HepG2 (cell line): Measurements from ENCODE around the gene PLAGL2. TPM values are rescaled to one million over a fixed set of nuclear protein-coding genes. Genes with fewer than 3 reads are reported as not detected.
A peak's percentile ranks its signal among the peaks of the same experiment; 100 is the strongest.
"Not testable (repeated sequence)": the region's sequence is repeated elsewhere in the genome, so short reads cannot be mapped to it uniquely, and the experiment has no call there.

Experiments used
- ATAC-seq: fragments of 200-7000 bp; cut with Tn5 transposase; 3 replicates; pipeline ENCODE4 v1.9.1; 2020; ENCODE audit warnings: mild to moderate bottlenecking, moderate library complexity
- BruUV-seq: library from RNA; stranded (reverse); fragments of 400-500 nt; replicated peaks from 2 replicates; lab custom pipeline; 2021; lab: Mats Ljungman, UMichigan
- CTCF ChIA-PET: fragments of 300-600 bp; formaldehyde crosslinking; extraction: SDS; loops from one replicate; lab custom pipeline; 2021; ENCODE audit warnings: low total read pairs, inconsistent platforms, low intra/inter-chr PET ratio; lab: Yijun Ruan, JAX
- POLR2A ChIA-PET: fragments of 350-600 bp; sonication (Branson Sonifier 250); formaldehyde crosslinking; loops from one replicate; lab custom pipeline; 2020; ENCODE audit warnings: antibody characterized with exemption, inconsistent platforms; lab: Yijun Ruan, JAX
- DNase-seq: peaks from one replicate; pipeline ENCODE4 v3.0.0-alpha.2; 2015; ENCODE audit warnings: low spot score
- FAIRE-seq: peaks from 3 replicates; lab custom pipeline; 2011; peaks lifted over from hg19 to GRCh38; lab: Jason Lieb, UNC
- H2AFZ ChIP-seq: one replicate; pipeline ENCODE4 v1.6.1; 2011; ENCODE audit warnings: low read length, inconsistent platforms
- H3K27ac ChIP-seq: fragments of 300-600 bp; 3 replicates; pipeline ENCODE4 v1.8.0; 2011; ENCODE audit warnings: mixed run types, mild to moderate bottlenecking, mixed read lengths, low read length, inconsistent platforms; ENCODE audit not compliant: insufficient read depth; ENCODE audit errors: extremely low read length
- H3K27me3 ChIP-seq, 2 experiments: fragments of 200-600 bp in 1 of 2; 2 replicates in 1 of 2; 3 replicates in 1 of 2; pipeline versions ENCODE4 v1.6.0 to v1.8.0; 2011; ENCODE audit warnings: low read length in 2 of 2, mild to moderate bottlenecking in 2 of 2, moderate library complexity in 2 of 2, inconsistent platforms in 1 of 2; ENCODE audit not compliant: insufficient read depth in 2 of 2, control insufficient read depth in 1 of 2
- H3K36me3 ChIP-seq, 2 experiments: fragments of 200-600 bp in 1 of 2; replicated peaks in 1 of 2; 2 replicates in 1 of 2; 3 replicates in 1 of 2; pipeline versions ENCODE4 v1.5.1 to v1.8.0; 2011; ENCODE audit warnings: low read length in 2 of 2, inconsistent platforms in 1 of 2; ENCODE audit not compliant: insufficient read depth in 2 of 2, control insufficient read depth in 1 of 2
- H3K4me1 ChIP-seq: 2 replicates; pipeline ENCODE4 v1.5.1; 2012; ENCODE audit warnings: low read length, inconsistent platforms; ENCODE audit not compliant: insufficient read depth
- H3K4me2 ChIP-seq: 2 replicates; pipeline ENCODE4 v1.6.0; 2011; ENCODE audit warnings: low read depth, low read length, inconsistent platforms
- H3K4me3 ChIP-seq, 3 experiments: fragments of 200-600 bp in 1 of 3; sonication (generic), shearing (Covaris generic) in 1 of 3; replicated peaks in 1 of 3; 2 replicates each; pipeline ENCODE4 v1.5.1; 2011 to 2016; ENCODE audit warnings: low read length in 3 of 3, inconsistent platforms in 2 of 3, low read depth in 2 of 3, mild to moderate bottlenecking in 2 of 3, control low read depth in 1 of 3, mixed read lengths in 1 of 3; ENCODE audit not compliant: insufficient read depth in 1 of 3
- H3K79me2 ChIP-seq: one replicate; pipeline ENCODE4 v1.6.1; 2011; ENCODE audit warnings: low read length, inconsistent platforms; ENCODE audit not compliant: insufficient read depth
- H3K9ac ChIP-seq: 2 replicates; pipeline ENCODE4 v1.6.0; 2011; ENCODE audit warnings: mild to moderate bottlenecking, low read depth, low read length, inconsistent platforms; ENCODE audit not compliant: insufficient read depth
- H3K9me3 ChIP-seq: 2 replicates; pipeline ENCODE4 v1.5.1; 2012; ENCODE audit warnings: mild to moderate bottlenecking, low read length
- H4K20me1 ChIP-seq: 2 replicates; pipeline ENCODE4 v1.6.0; 2011; ENCODE audit warnings: inconsistent platforms, mild to moderate bottlenecking, low read length, moderate library complexity; ENCODE audit not compliant: insufficient read depth
- ARNTL ChIP-seq: sonication (generic); formaldehyde crosslinking; IDR thresholded peaks from 2 replicates; pipeline ENCODE4 v1.4.0; 2020; ENCODE audit warnings: mild to moderate bottlenecking, missing genetic modification reagents
- GATAD2A ChIP-seq: IDR thresholded peaks from 2 replicates; pipeline ENCODE4 v1.6.1; 2016
- KDM1A ChIP-seq: IDR thresholded peaks from 2 replicates; pipeline ENCODE4 v1.6.1; 2016; ENCODE audit warnings: missing compliant biosample characterization
- MXI1 ChIP-seq: IDR thresholded peaks from 3 replicates; pipeline ENCODE4 v1.6.1; 2012; ENCODE audit warnings: low read depth, low read length, inconsistent platforms, borderline replicate concordance
- NCOR1 ChIP-seq: fragments of 200-600 bp; sonication (generic); IDR thresholded peaks from 2 replicates; pipeline ENCODE4 v1.7.0; 2017; ENCODE audit warnings: antibody characterized with exemption, low read length, borderline replicate concordance
- NR2F6 ChIP-seq, 2 experiments: IDR thresholded peaks; 2 replicates each; pipeline ENCODE4 v1.6.1; 2016; ENCODE audit warnings: antibody characterized with exemption in 1 of 2, mild to moderate bottlenecking in 1 of 2
- PAF1 ChIP-seq: IDR thresholded peaks from 2 replicates; pipeline ENCODE4 v1.6.1; 2016; ENCODE audit warnings: missing genetic modification reagents, missing compliant biosample characterization
- RARA ChIP-seq: IDR thresholded peaks from 2 replicates; pipeline ENCODE4 v1.6.1; 2016; ENCODE audit warnings: missing genetic modification reagents, missing compliant biosample characterization
- TEAD3 ChIP-seq: optimal IDR thresholded peaks from 2 replicates; pipeline ENCODE3; 2016; ENCODE audit warnings: borderline replicate concordance
- ZEB1 ChIP-seq: IDR thresholded peaks from 2 replicates; pipeline ENCODE4 v1.6.1; 2012; ENCODE audit warnings: mild to moderate bottlenecking, low read depth, inconsistent platforms; ENCODE audit not compliant: insufficient replicate concordance
- ZNF205 ChIP-seq: IDR thresholded peaks from 2 replicates; pipeline ENCODE4 v1.6.1; 2018; ENCODE audit warnings: missing biosample characterization, missing genetic modification reagents
- ZNF264 ChIP-seq: sonication (generic); formaldehyde crosslinking; IDR thresholded peaks from 2 replicates; pipeline ENCODE4 v1.4.0; 2020; ENCODE audit warnings: missing genetic modification reagents
- ZNF770 ChIP-seq: sonication (generic); formaldehyde crosslinking; IDR thresholded peaks from 2 replicates; pipeline ENCODE4 v1.5.0; 2020; ENCODE audit warnings: mild to moderate bottlenecking, missing genetic modification reagents
- WGBS: methylation state at CpG from one replicate; pipeline ENCODE4 v1.1.6; 2017; ENCODE audit warnings: low lambda C conversion rate; 5-methylcytosine and 5-hydroxymethylcytosine counted together
- in situ Hi-C: cut with HindIII; loops from 2 replicates; pipeline ENCODE4 v1.10.0; 2017; ENCODE audit warnings: low pct_unique_long_range_greater_than_20kb; ENCODE audit not compliant: extremely low pct_ligation_motif_present
- intact Hi-C: fragments of 100-400 bp; cut with micrococcal nuclease; formaldehyde crosslinking; loops from one replicate; pipeline ENCODE4 v1.10.0; 2022; ENCODE audit not compliant: unreplicated experiment
- polyA plus RNA-seq, 8 experiments: library from polyadenylated mRNA; depleted of rRNA in 3 of 8; stranded (reverse) in 7 of 8; unstranded in 1 of 8; fragments of >200 nt; fragmentation: Illumina TruSeq in 4 of 8; extraction: Trizol in 4 of 8; gene quantifications; 2 replicates each; pipeline versions ENCODE4 v1.2.1 to v1.2.3, GENCODE V29; 2011 to 2016; ENCODE audit warnings: low read depth in 4 of 8, missing spikeins in 1 of 8, mixed read lengths in 1 of 8; ENCODE audit not compliant: insufficient read depth in 1 of 8
- total RNA-seq, 5 experiments: library from RNA; depleted of rRNA; stranded (reverse); fragments of >200 nt; fragmentation: Illumina TruSeq; extraction: Trizol; gene quantifications; 2 replicates each; pipeline ENCODE4 v1.2.3, GENCODE V29; 2016; ENCODE audit warnings: low read depth in 1 of 5
- TF ChIP-seq, protein P1 (sequence below): IDR thresholded peaks from 2 replicates; pipeline ENCODE4 v1.4.0; 2020; ENCODE audit warnings: mild to moderate bottlenecking, missing genetic modification reagents

Gene PLAGL2
- total and polyA plus RNA-seq, 2 of the 13 experiments (the other 11 are each of a cell fraction or from before 2014, with no cell fraction given) = 15.2 to 15.3 TPM

GRCh38 chr20:32248043-32248442, 40.5 kb upstream of the PLAGL2 start (continued):
- no peak for TF ChIP-seq ZEB1
- peak; percentile 36; the same call in 1 of the 2 replicates for TF ChIP-seq NR2F6 (IDR thresholded peaks at IDR 0.05)
- peak; percentile 41; the same call in 1 of the 2 replicates for TF ChIP-seq NR2F6 (CRISPR knock-in tag; IDR thresholded peaks at IDR 0.05)
- no peak for TF ChIP-seq ZNF205 (CRISPR knock-in tag)
- no peak for TF ChIP-seq ZNF264 (CRISPR knock-in tag)
- no peak for TF ChIP-seq MXI1
- no peak for TF ChIP-seq PAF1
- no peak for TF ChIP-seq NCOR1
- no peak for TF ChIP-seq ARNTL (CRISPR knock-in tag)

GRCh38 chr20:32246208-32246607, 38.7 kb upstream of the PLAGL2 start:
- CTCF ChIA-PET, BruUV-seq: not testable (repeated sequence)
- 0 out of 2 replicates have a peak, but pooled peaks have one; percentile 24 for TF ChIP-seq RARA
- TF ChIP-seq TEAD3 (CRISPR knock-in tag) = peak; percentile 79
- peak; percentile 97 for TF ChIP-seq ZNF770 (CRISPR knock-in tag)
- TF ChIP-seq, protein P1, sequence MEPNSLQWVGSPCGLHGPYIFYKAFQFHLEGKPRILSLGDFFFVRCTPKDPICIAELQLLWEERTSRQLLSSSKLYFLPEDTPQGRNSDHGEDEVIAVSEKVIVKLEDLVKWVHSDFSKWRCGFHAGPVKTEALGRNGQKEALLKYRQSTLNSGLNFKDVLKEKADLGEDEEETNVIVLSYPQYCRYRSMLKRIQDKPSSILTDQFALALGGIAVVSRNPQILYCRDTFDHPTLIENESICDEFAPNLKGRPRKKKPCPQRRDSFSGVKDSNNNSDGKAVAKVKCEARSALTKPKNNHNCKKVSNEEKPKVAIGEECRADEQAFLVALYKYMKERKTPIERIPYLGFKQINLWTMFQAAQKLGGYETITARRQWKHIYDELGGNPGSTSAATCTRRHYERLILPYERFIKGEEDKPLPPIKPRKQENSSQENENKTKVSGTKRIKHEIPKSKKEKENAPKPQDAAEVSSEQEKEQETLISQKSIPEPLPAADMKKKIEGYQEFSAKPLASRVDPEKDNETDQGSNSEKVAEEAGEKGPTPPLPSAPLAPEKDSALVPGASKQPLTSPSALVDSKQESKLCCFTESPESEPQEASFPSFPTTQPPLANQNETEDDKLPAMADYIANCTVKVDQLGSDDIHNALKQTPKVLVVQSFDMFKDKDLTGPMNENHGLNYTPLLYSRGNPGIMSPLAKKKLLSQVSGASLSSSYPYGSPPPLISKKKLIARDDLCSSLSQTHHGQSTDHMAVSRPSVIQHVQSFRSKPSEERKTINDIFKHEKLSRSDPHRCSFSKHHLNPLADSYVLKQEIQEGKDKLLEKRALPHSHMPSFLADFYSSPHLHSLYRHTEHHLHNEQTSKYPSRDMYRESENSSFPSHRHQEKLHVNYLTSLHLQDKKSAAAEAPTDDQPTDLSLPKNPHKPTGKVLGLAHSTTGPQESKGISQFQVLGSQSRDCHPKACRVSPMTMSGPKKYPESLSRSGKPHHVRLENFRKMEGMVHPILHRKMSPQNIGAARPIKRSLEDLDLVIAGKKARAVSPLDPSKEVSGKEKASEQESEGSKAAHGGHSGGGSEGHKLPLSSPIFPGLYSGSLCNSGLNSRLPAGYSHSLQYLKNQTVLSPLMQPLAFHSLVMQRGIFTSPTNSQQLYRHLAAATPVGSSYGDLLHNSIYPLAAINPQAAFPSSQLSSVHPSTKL (CRISPR knock-in tag) = 0 out of 2 replicates have a peak, but pooled peaks have one; percentile 19
- 0 out of 2 replicates have a peak, but pooled peaks have one; percentile 38 for TF ChIP-seq KDM1A (CRISPR knock-in tag)
- TF ChIP-seq GATAD2A = 0 out of 2 replicates have a peak, but pooled peaks have one; percentile 22

More at GRCh38 chr20:32246208-32246607, 38.7 kb upstream of the PLAGL2 start:
- in situ Hi-C loops, H3K27ac ChIP-seq, H3K36me3 ChIP-seq, H3K79me2 ChIP-seq, intact Hi-C loops, DNase-seq, H3K27me3 ChIP-seq, H3K4me3 ChIP-seq, FAIRE-seq, H2AFZ ChIP-seq, H3K9ac ChIP-seq, H4K20me1 ChIP-seq, ATAC-seq, H3K9me3 ChIP-seq: not testable (repeated sequence)
- WGBS = 48% methylated on average over 5 of the region's 5 CpGs
- POLR2A ChIA-PET = interaction anchor here (1.3 kb wide), 1 partner anchor 9 kb away, joined by 4 read pairs; no protein-coding TSS in a partner anchor
- H3K4me2 ChIP-seq = peak overlapping the region; percentile 34; the same call in 1 of the 2 replicates
- H3K4me1 ChIP-seq = peaks cover 50% of the 10 kb centered on the region
